ENCODE measurements around the gene MDP1. TPM values are rescaled to one million over a fixed set of nuclear protein-coding genes. Genes with fewer than 3 reads are reported as not detected.

The MDP1 gene
- polyA plus RNA-seq, 1 experiment: 19.3 TPM

- POLR2A ChIA-PET: no interaction called here
- DNase-seq (ENCODE audit: low read depth): no peak
- CTCF ChIA-PET: interaction anchor here (0.8 to 4.0 kb wide), 10 partner anchors 10 to 80 kb away, joined by 3 to 28 read pairs (median 6); partner anchors contain the start of genes CIDEB, DHRS1, LTB4R2 and NOP9
- Histone ChIP-seq H3K36me3 (ENCODE audit: control insufficient read depth, insufficient read depth, low read length) (peaks cover 1% of the 10 kb centered on the region; the same call in 1 of the 2 replicates), H3K27me3 (ENCODE audit: control insufficient read depth, insufficient read depth, low read length) (no peaks in the 10 kb centered on the region), H3K4me3 (ENCODE audit: low read depth, low read length) (no peak overlapping the region)
- TF ChIP-seq CTCF (IDR thresholded peaks at IDR 0.05; ENCODE audit: insufficient read depth, low read depth, low read length): no peak
These were observed 36.6 kb upstream of the MDP1 start for GRCh38 chr14:24252289-24253124.

DNA sequence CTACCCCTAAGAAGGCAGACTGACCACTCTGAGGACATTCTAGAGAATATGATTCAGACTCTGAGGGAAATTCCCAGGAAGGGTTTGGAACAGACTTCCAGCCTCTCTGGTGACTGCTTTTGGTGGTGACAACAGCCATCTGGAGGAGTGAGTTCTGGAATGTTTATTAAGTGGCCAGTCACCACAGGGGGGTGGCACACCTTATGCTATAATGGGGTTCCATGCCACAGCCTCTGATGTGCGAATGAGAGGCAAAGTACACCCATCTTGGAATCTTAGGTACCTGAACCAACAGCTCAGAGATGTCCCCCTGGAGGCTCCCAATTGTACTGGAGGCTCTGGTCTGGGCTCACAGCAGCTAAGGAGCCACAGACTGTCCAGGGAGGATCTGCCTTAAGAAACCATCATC, 36.0 kb upstream of the MDP1 start:
- POLR2A ChIA-PET: no interaction called here
- H3K36me3 ChIP-seq (ENCODE audit: control insufficient read depth, insufficient read depth, low read length): peaks cover 1% of the 10 kb centered on the region; the same call in 1 of the 2 replicates
- H3K27me3 ChIP-seq (ENCODE audit: control insufficient read depth, insufficient read depth, low read length): no peaks in the 10 kb centered on the region
- no peak overlapping the region for H3K4me3 ChIP-seq (ENCODE audit: low read depth, low read length)
- DNase-seq (ENCODE audit: low read depth): no peak
- TF ChIP-seq CTCF (IDR thresholded peaks at IDR 0.05; ENCODE audit: insufficient read depth, low read depth, low read length): peak; percentile 15; the same call in 1 of the 2 replicates
- CTCF ChIA-PET: interaction anchor here (1.0 to 4.0 kb wide), 11 partner anchors 9 to 91 kb away, joined by 3 to 28 read pairs (median 5); partner anchors contain the start of genes CIDEB, DHRS1, LTB4R2 and NOP9

- no peaks in the 10 kb centered on the region for H3K27me3 ChIP-seq (ENCODE audit: control insufficient read depth, insufficient read depth, low read length)
- TF ChIP-seq CTCF (IDR thresholded peaks at IDR 0.05; ENCODE audit: insufficient read depth, low read depth, low read length): no peak
- no peak overlapping the region for H3K4me3 ChIP-seq (ENCODE audit: low read depth, low read length)
- POLR2A ChIA-PET: no interaction called here
- peaks cover 1% of the 10 kb centered on the region; the same call in 1 of the 2 replicates for H3K36me3 ChIP-seq (ENCODE audit: control insufficient read depth, insufficient read depth, low read length)
- CTCF ChIA-PET: interaction anchor here (0.7 to 4.0 kb wide), 8 partner anchors 7 to 54 kb away, joined by 3 to 28 read pairs (median 4); partner anchors contain the start of genes DHRS1, RABGGTA and TINF2
- no peak for DNase-seq (ENCODE audit: low read depth)
These were observed 34.5 kb upstream of the MDP1 start for GRCh38 chr14:24250354-24250753.

DNA sequence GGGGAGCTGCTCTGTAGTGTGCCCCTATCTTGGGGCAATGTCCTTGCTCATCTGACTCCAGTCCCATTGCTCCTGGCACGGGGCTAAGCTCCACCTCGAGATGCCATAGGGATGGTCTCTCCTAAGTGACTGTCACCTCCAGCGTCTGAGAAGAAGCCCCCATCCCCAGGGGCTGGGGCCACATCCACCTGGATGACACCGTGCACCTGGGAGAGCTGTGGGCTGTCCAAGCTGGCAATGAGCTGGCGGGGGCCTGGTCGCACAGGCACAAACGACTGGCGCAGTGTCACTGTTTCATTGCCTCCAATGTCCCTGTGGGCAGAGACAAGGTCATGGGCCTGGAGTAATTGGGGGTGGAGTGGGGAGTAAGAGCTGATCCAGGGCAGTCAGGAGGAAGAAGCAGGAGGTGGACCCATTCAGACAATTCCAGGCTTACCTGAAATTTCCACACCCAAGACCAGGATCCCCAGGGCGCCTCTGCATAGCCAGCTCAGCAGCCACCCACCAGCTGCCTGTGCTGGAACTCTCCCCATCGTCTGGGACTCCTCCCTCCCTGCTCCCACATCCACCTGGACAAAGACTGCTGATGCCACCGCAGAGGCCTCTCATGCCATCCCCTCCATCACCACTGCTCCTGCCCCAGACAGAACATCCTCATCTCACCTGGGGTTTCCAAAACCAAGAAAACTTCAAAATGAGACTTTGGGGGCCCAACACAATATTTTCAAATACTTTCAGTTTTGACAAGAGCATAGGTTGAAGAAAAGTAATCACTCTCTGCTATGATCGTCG, 33.6 kb upstream of the MDP1 start:
- CTCF ChIA-PET: interaction anchor here (1.2 to 11.1 kb wide), 2 partner anchors 21 to 49 kb away, joined by 3 to 205 read pairs; partner anchors contain the start of genes DHRS1 and NOP9
- H3K4me3 ChIP-seq (ENCODE audit: low read depth, low read length): no peak overlapping the region
- no peaks in the 10 kb centered on the region for H3K27me3 ChIP-seq (ENCODE audit: control insufficient read depth, insufficient read depth, low read length)
- DNase-seq (ENCODE audit: low read depth): no peak
- POLR2A ChIA-PET: no interaction called here
- no peaks in the 10 kb centered on the region for H3K36me3 ChIP-seq (ENCODE audit: control insufficient read depth, insufficient read depth, low read length)
- no peak for TF ChIP-seq CTCF (IDR thresholded peaks at IDR 0.05; ENCODE audit: insufficient read depth, low read depth, low read length)
